HUES64 (cell line): ENCODE results near the gene ANXA4.

Experiments used
- H3K27ac ChIP-seq: 2 replicates; pipeline ENCODE4 v1.7.0; 2013; ENCODE audit warnings: low read depth, low read length, inconsistent platforms
- H3K27me3 ChIP-seq: 2 replicates; pipeline ENCODE4 v1.6.1; 2013; ENCODE audit warnings: mild to moderate bottlenecking, low read length; ENCODE audit not compliant: insufficient read depth
- H3K36me3 ChIP-seq: 2 replicates; pipeline ENCODE4 v1.6.1; 2013; ENCODE audit warnings: mild to moderate bottlenecking, low read length; ENCODE audit not compliant: insufficient read depth
- H3K4me1 ChIP-seq: 2 replicates; pipeline ENCODE4 v1.6.1; 2013; ENCODE audit warnings: mild to moderate bottlenecking, low read length, moderate library complexity; ENCODE audit not compliant: insufficient read depth
- H3K4me3 ChIP-seq: 2 replicates; pipeline ENCODE4 v1.5.1; 2013; ENCODE audit warnings: mild to moderate bottlenecking, low read length, moderate library complexity
- H3K9ac ChIP-seq: 2 replicates; pipeline ENCODE4 v1.6.1; 2013; ENCODE audit warnings: mild to moderate bottlenecking, low read depth, low read length
- H3K9me3 ChIP-seq: 2 replicates; pipeline ENCODE4 v1.6.1; 2013; ENCODE audit warnings: low read depth, low read length; ENCODE audit not compliant: insufficient read depth
- WGBS: fragments of 150-250, 120-280 bp; methylation state at CpG from one replicate; pipeline ENCODE4 v1.1.7; 2013; ENCODE audit warnings: missing lambda C conversion rate; 5-methylcytosine and 5-hydroxymethylcytosine counted together

Gene ANXA4

DNA sequence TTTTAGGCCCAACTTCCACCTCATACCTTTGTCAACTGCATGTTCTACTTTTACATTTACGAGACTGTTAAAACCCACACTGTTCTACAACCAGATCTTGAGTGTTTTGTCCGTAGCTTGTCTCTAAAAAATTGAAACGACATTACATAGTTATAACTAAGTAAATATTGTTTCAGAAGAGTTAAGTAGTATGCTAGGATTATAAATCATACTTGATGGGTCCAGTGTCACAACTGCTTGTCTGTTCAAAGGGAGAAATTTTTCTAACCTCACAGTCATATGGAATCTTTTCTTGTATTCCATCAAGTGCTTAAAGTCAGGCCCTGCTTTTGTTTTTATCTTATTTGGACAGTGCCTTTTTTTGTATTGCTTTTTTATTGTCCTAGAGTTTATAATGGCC, 91.8 kb downstream of the ANXA4 start:
- Histone ChIP-seq H3K4me1 (peaks cover 9% of the 10 kb centered on the region; the same call in 1 of the 2 replicates), H3K36me3 (peaks cover 37% of the 10 kb centered on the region), H3K4me3 (no peak overlapping the region), H3K9ac (no peak overlapping the region), H3K9me3 (no peaks in the 10 kb centered on the region), H3K27ac (no peak overlapping the region), H3K27me3 (no peaks in the 10 kb centered on the region)
- 89% methylated on average over 2 of the region's 3 CpGs for WGBS

DNA sequence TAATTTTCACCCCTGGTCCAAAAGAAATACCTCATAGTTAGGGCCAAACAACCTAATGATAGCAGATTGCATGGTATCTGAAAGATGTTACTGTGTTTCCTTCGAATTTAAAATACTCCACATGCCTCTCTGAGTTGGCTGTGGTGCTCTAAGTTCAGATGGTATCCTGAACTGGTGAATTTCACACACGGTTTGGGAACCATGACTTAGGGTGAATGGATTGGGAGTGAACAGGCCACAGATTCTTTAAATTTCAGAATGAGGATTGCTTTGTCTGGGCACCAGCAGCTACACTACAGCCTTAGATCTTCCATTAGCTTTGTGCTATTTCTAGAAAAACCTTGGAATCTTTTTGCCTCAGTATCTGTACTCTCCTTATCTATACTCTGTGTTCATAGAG, 93.7 kb downstream of the ANXA4 start:
- 89% methylated on average over 2 of the region's 2 CpGs for WGBS
- no peaks in the 10 kb centered on the region for H3K9me3 ChIP-seq
- H3K36me3 ChIP-seq = peaks cover 54% of the 10 kb centered on the region
- no peak overlapping the region for H3K9ac ChIP-seq
- no peaks in the 10 kb centered on the region for H3K27me3 ChIP-seq
- no peak overlapping the region for H3K27ac ChIP-seq
- H3K4me3 ChIP-seq = no peak overlapping the region
- 0 out of 2 replicates have a peak, but pooled peaks cover 5% of the 10 kb centered on the region for H3K4me1 ChIP-seq

DNA sequence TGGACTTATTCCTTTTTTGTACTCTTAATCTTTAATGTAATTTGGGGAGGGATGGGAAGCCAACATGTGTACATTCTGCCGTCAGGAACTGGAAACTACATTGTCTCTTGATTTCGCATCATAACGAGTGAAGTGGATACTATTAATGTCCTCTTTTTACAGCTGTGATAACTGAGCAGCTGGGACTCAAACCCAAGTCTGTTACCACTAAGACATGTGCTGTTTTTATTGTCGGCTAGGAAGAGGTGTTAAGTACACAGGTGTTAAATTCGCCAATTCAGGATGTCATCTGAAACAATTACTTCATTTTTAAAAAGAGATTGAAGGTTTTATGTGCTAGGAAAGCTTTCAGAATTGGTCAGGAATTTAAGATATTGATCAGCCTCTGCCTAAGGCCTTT, 94.4 kb downstream of the ANXA4 start:
- Histone ChIP-seq H3K36me3 (peaks cover 61% of the 10 kb centered on the region), H3K27ac (no peak overlapping the region), H3K4me3 (no peak overlapping the region), H3K4me1 (no peaks in the 10 kb centered on the region), H3K27me3 (no peaks in the 10 kb centered on the region), H3K9ac (no peak overlapping the region), H3K9me3 (no peaks in the 10 kb centered on the region)
- 69% methylated on average over 5 of the region's 5 CpGs for WGBS

DNA sequence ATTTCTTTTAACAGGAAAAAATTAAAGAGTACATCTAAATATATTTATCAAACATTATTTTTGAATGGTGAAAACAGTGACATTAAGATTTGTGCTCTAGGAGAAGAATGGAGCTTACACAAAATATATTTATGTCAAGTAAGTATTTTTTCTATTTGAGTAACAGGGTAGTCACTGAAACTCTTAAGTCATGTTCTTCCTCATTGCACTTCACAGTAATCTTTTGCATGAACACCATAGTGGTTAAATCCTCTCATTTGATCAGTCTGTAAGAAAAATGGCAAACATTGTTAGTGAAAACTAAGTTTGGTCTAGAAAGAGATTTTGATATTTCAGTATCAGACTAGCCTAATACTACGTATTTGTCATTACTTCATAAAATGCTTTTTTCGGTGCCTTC, 95.6 kb downstream of the ANXA4 start:
- peaks cover 58% of the 10 kb centered on the region for H3K36me3 ChIP-seq
- no peak overlapping the region for H3K9ac ChIP-seq
- H3K4me3 ChIP-seq = no peak overlapping the region
- H3K9me3 ChIP-seq = no peaks in the 10 kb centered on the region
- H3K27me3 ChIP-seq = no peaks in the 10 kb centered on the region
- H3K27ac ChIP-seq = no peak overlapping the region
- no peaks in the 10 kb centered on the region for H3K4me1 ChIP-seq
- WGBS = 91% methylated on average over 2 of the region's 2 CpGs

DNA sequence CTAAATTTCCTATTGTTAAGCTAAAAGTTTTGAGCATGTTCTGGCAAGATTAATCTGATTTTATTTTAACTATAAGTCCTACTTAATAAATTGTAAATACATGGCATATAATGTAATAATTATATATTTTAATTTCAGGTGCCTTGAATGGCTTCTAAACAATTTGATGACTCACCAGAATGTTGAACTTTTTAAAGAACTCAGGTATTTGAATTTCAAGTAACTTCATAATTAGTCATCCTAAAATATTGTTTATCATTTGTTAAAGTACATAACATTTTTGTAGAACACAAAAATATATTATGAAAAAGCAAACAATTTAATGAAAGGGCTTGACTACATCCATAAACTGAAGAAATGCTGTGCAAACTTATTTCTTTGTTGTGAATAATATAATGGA, 102.1 kb downstream of the ANXA4 start:
- Histone ChIP-seq H3K9ac (no peak overlapping the region), H3K27me3 (no peaks in the 10 kb centered on the region), H3K27ac (no peak overlapping the region), H3K4me3 (no peak overlapping the region), H3K4me1 (no peaks in the 10 kb centered on the region), H3K9me3 (no peaks in the 10 kb centered on the region), H3K36me3 (peaks cover 90% of the 10 kb centered on the region)

DNA sequence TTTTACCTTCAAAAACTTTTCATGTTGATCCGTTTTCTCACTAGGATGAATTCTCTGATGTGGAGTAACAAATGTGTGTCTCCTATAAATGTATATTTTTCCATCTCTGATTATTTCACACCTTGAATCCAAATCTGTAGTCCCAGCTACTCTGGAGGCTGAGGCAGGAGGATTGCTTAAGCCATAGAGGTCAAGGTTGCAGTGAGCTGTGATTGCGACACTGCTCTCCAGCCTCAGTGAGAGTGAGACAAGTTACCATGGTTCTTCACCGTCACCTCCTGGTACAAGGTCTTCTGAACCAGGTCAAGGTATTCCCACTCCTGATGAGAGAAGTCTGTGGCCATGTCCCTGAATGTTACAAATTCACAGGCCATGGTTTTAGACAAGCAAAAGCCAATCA, 102.6 kb downstream of the ANXA4 start:
- H3K27ac ChIP-seq = no peak overlapping the region
- no peaks in the 10 kb centered on the region for H3K4me1 ChIP-seq
- H3K9me3 ChIP-seq = no peaks in the 10 kb centered on the region
- H3K27me3 ChIP-seq = no peaks in the 10 kb centered on the region
- H3K9ac ChIP-seq = no peak overlapping the region
- no peak overlapping the region for H3K4me3 ChIP-seq
- H3K36me3 ChIP-seq = peaks cover 90% of the 10 kb centered on the region
- WGBS = 97% methylated on average over 2 of the region's 3 CpGs

DNA sequence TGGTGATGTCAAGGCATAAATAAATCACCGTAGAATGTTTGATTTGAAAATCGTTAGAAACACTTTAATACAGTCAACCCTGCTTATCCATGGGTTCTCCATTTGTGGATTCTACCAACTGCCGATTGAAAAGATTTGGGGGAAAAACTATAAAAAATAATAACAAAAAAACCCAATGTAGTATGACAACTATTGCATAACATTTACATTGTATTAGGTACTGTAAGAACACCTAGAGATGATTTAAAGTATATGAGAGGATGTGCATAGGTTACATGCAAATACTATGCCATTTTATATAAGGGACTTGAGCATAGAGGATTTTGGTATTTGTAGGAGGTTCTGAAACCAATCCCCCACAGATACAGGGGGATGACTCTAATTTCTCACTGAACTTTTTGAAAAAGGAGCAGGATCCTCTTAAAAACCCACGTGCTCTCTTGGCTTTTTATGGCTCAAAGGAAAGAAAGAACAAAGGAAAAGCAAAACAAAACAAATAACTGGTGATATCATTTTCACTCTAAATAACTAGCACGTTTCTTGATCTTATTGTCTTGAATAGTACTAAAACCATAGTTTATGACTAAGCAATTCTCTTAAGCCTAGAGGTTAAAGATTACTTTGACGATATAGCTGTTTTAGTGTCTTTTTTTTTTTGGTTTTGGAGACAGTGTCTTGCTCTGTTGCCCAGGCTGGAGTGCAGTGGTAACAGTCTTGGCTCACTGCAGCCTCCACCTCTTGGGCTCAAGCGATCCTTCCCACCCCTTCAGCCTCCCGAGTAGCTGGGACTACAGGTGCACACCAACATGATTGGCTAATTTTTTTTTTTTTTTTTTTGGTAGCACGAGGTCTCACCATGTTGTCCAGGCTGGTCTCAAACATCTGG, 104.5 kb downstream of the ANXA4 start:
- no peaks in the 10 kb centered on the region for H3K9me3 ChIP-seq
- no peaks in the 10 kb centered on the region for H3K4me1 ChIP-seq
- peaks cover 90% of the 10 kb centered on the region for H3K36me3 ChIP-seq
- H3K27me3 ChIP-seq = no peaks in the 10 kb centered on the region
- WGBS = 95% methylated on average over 7 of the region's 9 CpGs
- no peak overlapping the region for H3K4me3 ChIP-seq
- H3K9ac ChIP-seq = no peak overlapping the region
- no peak overlapping the region for H3K27ac ChIP-seq

DNA sequence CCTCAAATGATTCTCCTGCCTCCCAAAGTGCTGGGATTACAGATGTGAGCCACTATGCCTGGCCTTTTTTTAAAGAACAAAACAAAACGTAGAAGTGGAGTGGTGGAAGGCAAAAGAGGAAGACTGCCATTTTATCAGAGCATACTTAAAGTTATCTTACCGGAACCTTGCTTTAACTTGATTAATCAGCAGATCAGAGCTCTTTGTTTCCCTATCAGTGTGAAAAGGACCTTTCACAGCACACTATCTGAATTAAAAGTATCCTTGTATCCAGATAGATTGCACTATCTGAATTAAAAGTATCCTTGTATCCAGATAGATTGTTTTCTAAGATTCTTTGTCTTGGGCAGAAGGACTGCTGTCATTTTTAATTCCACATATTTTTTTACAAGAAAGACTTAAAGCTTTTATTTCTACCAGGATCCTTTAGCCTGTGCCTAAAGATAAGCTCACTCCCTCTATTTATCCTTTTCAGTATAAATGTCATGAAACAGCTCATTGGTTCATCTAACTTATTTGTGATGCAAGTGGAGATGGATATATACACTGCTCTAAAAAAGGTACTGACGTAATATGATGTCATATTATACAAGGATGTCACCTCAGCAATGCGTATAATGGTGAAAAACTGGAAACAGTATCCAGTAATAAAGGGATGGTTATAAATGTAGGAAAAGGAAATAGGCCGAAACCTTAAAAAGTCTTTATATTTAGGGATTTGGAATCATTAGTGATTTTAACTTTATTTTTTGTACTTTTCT, 105.3 kb downstream of the ANXA4 start:
- Histone ChIP-seq H3K4me3 (no peak overlapping the region), H3K4me1 (no peaks in the 10 kb centered on the region), H3K27me3 (no peaks in the 10 kb centered on the region), H3K9ac (no peak overlapping the region), H3K36me3 (peaks cover 91% of the 10 kb centered on the region), H3K9me3 (no peaks in the 10 kb centered on the region), H3K27ac (no peak overlapping the region)
- 96% methylated on average over 5 of the region's 5 CpGs for WGBS

DNA sequence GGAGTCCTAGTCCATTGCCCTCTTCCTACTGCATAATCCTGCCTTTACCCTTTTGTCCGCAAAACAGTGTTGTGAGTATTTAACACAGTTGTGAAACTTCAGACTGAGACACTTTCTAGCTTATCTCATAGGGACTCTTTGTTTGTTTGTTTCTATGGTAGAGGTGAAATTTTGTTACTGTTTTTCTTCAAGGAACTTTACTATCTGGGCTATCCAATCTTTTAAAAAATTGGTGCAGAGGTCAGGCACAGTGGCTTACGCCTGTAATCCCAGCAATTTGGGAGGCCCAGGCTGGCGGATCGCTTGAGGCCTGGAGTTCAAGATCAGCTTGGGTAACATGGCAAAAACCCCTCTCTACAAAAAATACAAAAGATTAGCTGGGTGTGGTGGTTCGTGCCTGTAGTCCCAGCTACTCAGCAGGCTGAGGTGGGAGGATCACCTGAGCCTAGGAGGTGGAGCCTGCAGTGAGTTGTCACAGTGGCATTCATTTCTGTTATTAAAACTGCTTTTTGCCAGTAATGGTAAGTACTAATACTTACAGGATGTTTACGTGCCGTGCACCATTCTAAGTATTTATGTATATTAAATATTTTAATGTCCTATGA, 106.4 kb downstream of the ANXA4 start:
- Histone ChIP-seq H3K27ac (no peak overlapping the region), H3K27me3 (no peaks in the 10 kb centered on the region), H3K9me3 (no peaks in the 10 kb centered on the region), H3K9ac (no peak overlapping the region), H3K4me3 (no peak overlapping the region), H3K36me3 (peaks cover 92% of the 10 kb centered on the region), H3K4me1 (no peaks in the 10 kb centered on the region)
- WGBS = 93% methylated on average over 5 of the region's 7 CpGs

DNA sequence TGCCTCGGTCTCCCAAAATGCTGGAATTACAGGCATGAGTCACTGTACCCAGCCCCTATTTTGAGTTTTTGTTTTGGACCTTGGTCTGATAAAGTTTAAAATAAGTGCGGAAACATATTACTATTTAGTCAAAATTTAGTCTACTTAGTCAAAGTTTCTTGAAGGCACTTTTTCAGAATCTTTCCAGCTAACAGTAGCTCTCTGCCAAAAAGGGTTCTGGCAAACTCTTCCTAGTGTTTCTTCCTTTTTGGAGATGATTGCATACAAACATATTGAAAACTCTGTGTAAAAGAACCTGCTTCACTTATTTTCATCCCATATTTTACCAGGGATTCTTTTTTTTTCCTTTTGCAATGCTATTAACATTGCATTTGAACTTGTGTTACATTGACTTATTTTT, 116.3 kb downstream of the ANXA4 start:
- 100% methylated on average over 2 of the region's 2 CpGs for WGBS
- Histone ChIP-seq H3K36me3 (peaks cover 44% of the 10 kb centered on the region), H3K9ac (no peak overlapping the region), H3K9me3 (no peaks in the 10 kb centered on the region), H3K4me1 (no peaks in the 10 kb centered on the region), H3K4me3 (no peak overlapping the region), H3K27me3 (no peaks in the 10 kb centered on the region), H3K27ac (no peak overlapping the region)

DNA sequence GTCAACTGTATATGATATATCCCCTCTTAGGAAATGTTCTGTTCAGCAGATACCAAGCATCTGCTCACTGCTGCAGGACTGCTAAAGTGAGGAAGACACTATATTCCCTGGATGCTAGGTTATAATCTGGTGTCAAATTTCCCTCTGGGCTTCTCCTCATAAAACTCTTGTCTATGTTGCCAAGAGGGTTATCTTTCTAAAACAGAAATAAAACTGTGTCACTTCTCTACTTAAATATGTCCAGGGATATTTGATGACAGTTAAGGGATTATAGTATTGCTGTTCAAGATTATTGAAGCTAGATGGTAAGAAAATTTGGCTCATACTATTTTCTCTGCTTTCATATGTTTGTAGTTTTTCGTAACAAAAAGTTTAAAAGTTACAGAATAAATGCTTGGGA, 121.4 kb downstream of the ANXA4 start:
- H3K4me3 ChIP-seq = no peak overlapping the region
- no peaks in the 10 kb centered on the region for H3K27me3 ChIP-seq
- no peaks in the 10 kb centered on the region for H3K4me1 ChIP-seq
- no peak overlapping the region for H3K9ac ChIP-seq
- H3K36me3 ChIP-seq = peaks cover 71% of the 10 kb centered on the region
- no peak overlapping the region for H3K27ac ChIP-seq
- no peaks in the 10 kb centered on the region for H3K9me3 ChIP-seq
- WGBS = 92% methylated on average over 1 of the region's 1 CpG
